Measurements from ENCODE around the gene PCDH18.
A peak's percentile ranks its signal among the peaks of the same experiment; 100 is the strongest.
"Not testable (repeated sequence)": the region's sequence is repeated elsewhere in the genome, so short reads cannot be mapped to it uniquely, and the experiment has no call there.

The PCDH18 gene, protein sequence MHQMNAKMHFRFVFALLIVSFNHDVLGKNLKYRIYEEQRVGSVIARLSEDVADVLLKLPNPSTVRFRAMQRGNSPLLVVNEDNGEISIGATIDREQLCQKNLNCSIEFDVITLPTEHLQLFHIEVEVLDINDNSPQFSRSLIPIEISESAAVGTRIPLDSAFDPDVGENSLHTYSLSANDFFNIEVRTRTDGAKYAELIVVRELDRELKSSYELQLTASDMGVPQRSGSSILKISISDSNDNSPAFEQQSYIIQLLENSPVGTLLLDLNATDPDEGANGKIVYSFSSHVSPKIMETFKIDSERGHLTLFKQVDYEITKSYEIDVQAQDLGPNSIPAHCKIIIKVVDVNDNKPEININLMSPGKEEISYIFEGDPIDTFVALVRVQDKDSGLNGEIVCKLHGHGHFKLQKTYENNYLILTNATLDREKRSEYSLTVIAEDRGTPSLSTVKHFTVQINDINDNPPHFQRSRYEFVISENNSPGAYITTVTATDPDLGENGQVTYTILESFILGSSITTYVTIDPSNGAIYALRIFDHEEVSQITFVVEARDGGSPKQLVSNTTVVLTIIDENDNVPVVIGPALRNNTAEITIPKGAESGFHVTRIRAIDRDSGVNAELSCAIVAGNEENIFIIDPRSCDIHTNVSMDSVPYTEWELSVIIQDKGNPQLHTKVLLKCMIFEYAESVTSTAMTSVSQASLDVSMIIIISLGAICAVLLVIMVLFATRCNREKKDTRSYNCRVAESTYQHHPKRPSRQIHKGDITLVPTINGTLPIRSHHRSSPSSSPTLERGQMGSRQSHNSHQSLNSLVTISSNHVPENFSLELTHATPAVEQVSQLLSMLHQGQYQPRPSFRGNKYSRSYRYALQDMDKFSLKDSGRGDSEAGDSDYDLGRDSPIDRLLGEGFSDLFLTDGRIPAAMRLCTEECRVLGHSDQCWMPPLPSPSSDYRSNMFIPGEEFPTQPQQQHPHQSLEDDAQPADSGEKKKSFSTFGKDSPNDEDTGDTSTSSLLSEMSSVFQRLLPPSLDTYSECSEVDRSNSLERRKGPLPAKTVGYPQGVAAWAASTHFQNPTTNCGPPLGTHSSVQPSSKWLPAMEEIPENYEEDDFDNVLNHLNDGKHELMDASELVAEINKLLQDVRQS

DNA sequence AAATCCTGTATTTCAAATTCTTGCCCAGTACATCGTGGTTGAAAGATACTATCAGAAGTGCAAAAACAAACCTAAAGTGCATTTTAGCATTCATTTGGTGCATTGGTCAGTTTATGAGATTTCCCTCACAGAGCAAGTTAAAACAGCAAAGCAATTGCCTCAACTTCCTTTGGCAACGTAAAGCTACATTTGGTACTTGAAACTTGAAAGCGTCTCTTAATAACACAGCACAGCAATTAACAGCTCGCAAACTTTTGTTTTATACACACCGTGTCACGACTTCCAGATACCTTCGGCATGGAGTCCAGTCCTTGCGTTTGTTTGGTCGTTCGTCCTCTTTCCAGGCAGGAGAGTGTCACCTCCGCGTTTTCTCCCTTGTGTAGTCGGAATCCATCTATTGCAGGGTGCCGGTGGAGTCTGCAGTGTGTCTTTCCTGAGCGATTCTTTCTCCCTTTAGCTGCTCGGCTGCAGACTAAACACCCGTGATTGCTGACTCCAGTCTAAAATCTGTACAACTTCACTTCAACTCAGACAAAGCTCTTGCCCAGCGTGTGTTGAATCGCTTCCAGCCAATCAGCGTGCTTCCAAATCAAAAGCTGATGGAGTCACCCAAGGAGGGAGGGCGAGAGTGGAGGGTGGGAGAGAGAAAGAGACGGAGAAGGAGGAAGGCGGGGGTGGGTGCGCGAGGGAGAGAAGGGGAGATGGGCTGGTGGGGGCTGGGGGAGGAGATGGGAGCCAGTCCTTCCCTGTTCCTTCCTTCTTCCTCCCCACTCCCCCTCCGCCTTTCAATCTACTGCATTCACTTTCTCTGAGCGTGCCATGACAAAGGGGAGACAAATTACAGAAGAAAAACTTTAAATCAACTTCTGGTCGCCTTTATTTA, at the start of gene PCDH18:
Gene PCDH18 (minus strand): TSS at position 509 of the 883 bp plus-strand sequence. CDS start 406 bp downstream, at position 103.
- DNase-seq: peak; percentile 57 to 74

DNA sequence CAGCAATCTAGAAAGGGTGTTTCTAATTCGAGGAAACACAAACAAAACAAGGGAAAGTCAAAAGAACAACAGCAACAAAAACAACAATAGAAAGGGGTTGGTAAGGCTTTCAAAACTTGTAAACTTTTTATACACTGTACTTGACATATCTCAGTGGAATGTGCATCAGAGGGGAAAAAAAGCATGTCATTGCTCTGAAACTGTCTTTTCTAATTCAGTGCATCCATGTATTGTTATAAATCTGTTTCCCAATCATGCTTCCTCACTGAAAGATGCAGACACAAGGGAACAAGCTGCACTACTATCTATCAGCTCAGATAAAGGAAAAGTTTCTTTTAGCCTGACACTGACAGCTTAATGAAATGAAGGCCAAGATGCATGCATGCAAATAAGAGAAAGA, 44.2 kb upstream of the PCDH18 start:
- no peak for DNase-seq

DNA sequence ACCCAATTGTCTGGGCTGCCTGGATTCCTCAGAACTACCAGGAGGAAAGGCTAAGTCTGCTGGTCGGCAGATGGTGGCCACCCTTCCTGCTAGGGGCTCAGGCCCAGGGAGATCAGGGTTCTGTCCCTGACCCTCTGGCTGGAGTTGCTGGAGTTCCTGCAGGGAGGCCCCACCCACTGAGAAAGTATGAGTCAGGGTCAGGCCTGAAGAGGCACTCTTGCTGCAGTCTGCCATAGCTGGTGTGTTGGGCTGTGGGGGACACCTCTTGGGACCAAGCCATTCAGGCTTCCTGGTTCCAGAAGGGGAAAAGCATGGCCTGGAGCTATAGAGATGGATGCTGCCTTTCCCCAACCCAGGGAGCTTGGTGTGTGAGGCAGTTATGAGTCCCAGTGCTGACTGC, 40.4 kb upstream of the PCDH18 start:
- no peak for DNase-seq

DNA sequence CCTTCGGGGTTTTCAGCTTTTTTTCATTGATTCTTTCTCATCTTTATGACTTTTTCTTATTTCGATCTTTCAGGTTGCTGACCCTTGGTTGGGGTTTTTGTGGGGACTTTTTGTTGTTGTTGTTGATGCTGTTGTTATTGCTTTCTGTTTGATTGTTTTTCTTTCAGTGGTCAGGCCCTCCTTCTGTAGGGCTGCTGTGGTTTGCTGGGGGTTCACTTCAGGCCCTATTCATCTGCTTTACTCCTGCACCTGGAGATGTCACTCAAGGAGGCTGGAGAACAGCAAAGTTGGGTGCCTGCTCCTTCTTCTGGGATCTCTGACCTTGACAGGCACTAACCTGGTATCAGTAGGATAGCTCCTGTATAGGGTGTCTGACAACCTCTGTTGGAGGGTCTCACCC, 39.9 kb upstream of the PCDH18 start:
- DNase-seq: no peak

DNA sequence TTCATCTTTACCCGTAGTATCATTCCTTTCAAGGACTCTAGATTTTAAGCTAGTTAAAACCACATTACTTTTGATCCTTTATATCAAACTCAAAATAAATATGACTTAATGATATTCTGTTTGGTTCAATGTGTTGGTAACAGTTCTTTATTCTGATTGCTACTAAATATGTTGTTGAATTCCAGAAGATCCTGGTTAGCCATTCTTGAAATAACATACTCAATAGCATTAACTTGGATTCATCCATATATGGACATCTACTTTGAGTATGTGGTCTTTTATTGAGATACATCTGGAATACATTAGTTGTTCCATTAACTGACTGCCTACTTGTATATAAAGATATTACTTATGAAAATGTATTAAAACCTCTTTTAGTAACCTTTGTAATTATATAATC, 27.5 kb upstream of the PCDH18 start:
- no peak for DNase-seq

DNA sequence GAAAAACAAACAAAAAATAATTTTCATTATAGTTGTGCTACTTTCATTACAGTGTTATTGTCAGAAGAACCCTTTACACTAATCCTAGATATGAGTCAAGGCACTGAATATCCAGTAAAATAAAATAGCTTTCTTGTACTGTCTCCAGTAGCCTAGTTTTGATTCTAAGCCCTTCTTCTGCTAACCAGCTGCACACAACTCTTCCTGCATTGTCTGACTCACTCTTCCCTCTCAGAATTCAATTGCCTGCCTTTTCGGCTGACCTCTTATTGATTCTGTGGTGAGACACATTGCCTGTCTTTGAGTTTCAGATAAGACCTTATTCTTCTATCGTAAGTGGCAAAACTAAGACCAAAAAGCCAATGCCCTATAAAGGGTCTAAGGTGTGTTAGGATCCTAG, 26.7 kb upstream of the PCDH18 start:
- DNase-seq: no peak

DNA sequence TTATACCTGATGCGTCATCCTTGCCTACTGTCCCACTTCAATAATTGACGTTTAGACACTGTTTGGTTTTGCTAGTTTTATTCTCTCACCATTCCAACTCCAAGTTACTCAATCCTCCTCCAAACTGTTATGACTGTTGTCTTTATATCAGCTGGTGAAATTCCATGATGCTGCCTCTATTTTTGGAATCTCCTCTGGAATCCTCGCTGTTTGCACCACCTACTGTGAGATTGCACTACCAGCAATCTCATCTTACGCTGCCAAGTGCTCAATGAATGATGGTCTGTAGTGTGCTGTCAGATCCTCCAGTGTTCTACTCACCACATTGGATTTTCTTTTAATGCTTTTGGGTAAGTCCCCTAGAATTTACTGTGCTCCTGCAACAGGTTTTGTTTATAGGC, 13.2 kb upstream of the PCDH18 start:
- DNase-seq: peak in 1 of 2 donors; percentile 12

DNA sequence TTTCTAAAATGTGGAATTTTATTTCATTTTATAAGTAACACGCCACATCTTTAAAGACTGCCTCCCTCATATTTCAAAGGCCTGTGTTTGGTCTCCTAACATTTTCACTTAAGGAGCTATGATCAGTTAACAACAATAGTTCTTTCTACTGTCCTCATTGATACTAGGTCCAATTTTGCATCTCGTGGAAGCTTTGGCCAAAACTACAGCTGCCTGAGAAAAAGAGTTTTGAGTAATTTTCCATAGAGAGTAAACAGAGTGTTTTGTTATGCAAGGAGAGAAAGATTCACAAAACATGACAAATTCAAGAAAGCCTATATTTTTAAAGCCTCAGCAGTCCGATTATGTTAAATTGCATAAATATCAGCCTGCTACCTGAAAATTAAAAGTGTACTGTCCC, 11.4 kb upstream of the PCDH18 start:
- no peak for DNase-seq

DNA sequence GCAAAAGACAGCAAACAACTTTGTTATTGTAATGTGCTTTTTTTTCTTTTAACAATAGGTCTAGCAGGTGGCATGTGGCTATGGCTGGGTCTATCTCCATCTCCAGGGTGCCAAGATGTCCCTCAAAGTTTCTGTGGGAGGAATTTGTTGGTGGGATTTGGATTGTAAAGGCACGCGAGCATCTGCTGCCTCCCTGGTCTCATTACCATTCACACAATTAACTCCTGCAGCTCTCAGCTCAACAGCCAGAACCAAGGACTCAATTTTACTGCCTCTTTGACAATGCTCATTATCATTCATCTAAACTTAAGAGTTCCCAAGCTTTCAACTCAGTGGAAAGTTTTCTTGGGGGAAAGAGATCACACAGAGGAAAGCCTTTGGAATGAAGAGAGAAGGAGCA, 10.9 kb upstream of the PCDH18 start:
- DNase-seq: no peak

DNA sequence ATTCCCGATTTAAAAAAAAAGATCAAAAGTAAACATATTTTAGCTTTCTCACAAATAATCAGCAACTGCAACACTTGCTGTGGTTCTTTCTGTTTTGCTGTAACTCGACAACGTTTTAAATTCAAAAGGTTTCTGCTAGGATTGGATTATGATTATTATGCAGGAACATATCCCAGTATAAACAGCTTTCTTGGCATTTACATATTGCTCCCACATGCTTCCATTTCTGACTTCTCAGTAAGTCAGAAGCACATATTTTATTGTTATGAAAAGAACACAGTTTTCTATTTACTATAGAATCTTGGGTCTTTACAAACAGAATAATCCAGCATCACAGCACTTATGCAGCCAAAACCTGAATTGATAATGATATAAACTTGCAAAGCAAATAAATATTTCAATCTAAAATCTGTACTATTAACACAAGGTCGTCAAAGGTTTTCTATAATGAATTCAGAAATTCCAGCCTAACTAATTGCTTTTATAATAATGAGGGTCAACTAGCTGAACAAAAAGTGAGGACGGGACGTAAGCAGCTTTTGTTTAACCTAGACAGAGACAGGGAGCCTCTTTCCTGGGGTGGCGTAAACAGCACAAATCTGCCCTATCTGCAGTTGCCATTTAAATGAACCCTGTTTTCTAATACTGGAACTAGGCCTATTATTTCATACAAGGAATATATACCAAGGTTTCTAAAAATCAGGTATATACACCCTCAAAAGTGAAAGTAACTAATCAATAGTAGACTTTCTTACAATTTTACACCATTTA, 9.8 kb upstream of the PCDH18 start:
- peak in 1 of 2 donors; percentile 52 for DNase-seq

DNA sequence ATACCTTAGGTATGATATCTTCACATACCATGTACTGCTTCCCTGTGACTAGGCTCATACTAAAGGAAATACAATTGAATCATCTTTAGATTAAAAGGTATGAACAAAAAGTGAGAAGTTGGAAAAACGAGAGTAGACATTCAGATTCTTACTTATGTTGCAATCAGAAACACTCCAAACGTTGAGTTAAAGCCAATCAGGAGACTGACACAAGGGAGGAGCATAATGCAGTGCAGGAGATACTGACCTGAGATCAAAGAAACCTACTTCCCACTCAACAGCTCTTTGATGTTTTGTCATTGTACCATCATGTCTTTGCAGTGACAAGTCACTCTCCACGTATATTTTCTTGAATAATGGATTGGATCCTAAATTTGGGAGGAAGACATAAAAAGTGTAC, 8.9 kb upstream of the PCDH18 start:
- DNase-seq: no peak

DNA sequence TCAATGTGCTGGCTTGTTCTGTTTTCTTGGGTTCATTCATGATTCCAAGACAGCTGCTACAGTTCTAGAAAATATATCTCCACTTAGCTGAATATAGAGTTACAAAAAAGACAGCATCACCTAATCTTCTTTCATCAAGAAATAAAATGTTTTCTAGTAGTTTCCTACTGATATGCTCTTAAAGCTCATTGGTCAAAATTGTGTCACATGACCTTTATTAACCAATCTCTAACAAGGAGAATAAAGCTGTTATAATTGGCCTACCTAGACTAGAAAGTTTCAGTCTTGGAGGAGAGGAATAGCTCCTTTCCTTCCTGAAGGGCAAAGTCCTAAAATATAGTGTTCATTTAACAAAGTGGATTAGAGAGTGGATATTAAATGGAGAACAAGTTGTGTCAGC, 8.1 kb upstream of the PCDH18 start:
- no peak for DNase-seq

DNA sequence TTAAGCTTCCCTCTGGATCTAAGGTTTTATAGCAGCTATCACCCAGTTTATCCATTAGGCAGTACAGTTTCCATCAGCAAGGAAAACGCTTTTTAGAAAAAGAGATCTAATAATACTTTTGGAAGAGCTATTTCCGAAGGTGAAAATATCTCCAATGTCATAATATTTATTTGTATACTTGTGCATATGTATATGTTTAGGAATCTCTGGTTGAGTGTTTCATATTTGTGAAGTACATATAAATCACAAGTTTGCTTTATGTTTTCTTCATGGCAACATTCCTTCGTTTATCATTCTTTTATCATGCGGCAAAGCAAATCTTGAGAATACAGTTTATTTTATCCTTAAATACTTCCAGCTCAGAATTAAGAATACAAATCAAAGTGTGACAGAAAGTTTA, 6.2 kb upstream of the PCDH18 start:
- DNase-seq: no peak

DNA sequence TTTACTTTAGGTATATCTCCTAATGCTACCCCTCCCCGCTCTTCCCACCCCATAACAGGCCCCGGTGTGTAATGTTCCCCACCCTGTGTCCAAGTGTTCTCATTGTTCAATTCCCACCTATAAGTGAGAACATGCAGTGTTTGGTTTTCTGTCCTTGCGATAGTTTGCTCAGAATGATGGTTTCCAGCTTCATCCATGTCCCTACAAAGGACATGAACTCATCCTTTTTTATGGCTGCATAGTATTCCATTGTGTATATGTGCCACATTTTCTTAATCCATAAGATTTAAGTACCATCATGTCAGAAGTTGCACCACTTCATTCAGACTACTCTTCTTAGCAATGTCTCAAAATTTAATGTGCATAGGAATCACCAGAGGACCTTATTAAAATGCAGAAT, 5.5 kb upstream of the PCDH18 start:
- DNase-seq: not testable (repeated sequence)

DNA sequence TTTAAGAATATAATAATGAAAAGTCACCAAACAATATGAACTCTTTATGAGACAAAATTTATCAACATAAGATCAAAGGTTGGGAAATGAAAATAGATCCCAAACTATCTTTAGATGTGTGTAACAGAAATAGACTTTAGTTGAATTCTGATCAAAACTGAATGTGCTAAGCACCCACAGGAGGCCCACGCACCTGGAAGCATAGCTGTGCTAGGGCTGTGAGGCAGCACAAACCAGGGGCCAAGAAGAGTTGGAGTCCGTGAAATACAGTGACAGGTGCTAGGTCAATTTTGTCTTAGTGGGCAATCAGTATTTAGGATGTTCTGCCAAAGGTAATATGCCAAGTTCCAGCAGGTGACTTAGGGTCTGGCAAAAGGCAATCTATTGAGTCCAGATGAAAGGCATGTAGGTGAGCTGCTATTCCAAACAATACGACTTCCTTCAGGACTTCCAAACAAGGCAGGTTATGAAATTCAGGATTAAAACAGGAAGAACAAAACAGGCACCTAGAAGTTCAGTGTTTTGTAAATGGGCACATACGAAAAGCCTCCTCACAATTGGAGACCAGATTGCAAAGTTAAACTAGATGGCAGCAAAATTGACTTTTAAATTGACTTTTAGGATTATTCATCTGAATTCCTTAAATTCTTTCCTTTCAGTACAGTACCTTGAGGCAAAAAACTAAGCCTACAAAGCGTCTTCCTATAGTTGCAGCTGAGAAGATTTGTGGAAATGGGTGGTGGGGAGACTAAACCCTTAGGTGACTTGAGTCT, 4.7 kb upstream of the PCDH18 start:
- DNase-seq: no peak

DNA sequence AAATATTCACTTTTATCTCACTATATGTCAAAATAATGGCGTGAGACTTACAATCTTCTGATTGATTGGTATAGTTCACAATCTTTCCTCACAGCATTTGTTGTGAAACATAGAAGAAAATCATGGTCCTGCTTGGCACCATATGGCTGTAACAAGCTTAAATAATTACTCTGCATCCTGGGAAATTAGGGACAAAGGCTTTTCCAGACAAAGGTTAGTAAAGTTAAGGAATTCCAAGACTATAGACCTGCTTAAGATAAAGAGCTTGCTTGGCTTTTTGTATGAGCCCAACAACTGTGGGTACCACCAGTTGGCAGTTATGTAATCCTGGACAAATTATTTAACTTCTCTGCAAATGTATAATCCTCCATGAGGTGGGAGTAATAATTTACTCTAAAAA, 3.4 kb upstream of the PCDH18 start:
- DNase-seq: no peak

DNA sequence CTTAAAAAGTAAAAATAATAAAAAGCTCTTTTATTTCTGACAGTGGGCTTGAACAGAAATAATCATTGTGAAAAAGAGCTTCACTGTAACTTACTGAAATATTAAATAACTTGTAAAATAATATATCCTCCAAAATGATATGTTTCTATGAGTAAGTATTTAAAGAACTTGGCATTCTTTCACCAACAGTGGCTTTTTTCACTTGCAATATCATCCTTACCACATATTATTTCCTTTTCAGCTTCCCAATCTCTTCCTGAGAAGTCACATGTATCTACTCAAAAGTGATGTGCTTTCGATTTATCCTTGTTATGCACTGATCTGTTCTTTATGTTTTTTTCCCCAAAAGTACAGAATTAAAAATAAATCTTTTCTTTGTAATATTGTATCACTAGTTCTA, 2.2 kb upstream of the PCDH18 start:
- no peak for DNase-seq

DNA sequence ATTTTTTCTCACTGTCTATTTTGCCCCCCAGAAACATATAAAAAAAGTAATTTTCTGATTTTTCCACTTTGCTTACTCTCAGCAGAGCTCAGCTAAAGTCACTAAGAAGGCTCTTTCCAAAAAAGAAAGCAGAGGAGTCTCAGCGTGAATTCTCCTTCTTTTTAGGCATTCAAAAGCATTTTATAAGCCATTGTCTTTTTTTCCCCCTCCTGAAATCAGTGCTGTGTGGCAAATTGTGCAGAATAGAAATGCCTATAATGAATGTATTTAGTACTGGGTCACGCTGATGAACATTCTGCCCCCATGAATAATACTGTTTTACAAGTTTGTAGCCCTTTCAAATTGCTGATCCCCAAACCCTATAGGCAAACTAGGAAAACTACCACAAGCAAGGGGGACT, 1.6 kb upstream of the PCDH18 start:
- DNase-seq: no peak

DNA sequence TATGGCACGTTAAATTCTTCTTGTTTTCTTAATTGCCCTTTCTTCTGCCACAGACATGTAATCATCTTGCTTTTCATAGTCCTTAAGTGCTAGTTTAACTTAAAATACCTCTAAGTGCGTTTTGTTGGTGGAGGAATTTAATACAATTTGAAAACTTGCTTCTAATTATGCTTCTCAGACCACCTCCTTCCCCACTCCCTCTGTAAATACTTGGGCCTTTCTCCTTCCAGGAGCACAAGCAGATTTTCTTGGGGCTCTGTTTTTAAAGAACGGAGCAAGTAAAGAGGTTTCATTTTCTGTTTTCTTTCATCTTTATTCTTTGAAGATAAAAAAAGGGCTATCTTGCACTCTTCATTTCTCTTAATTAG, 559 bp upstream of the PCDH18 start:
- DNase-seq: no peak

DNA sequence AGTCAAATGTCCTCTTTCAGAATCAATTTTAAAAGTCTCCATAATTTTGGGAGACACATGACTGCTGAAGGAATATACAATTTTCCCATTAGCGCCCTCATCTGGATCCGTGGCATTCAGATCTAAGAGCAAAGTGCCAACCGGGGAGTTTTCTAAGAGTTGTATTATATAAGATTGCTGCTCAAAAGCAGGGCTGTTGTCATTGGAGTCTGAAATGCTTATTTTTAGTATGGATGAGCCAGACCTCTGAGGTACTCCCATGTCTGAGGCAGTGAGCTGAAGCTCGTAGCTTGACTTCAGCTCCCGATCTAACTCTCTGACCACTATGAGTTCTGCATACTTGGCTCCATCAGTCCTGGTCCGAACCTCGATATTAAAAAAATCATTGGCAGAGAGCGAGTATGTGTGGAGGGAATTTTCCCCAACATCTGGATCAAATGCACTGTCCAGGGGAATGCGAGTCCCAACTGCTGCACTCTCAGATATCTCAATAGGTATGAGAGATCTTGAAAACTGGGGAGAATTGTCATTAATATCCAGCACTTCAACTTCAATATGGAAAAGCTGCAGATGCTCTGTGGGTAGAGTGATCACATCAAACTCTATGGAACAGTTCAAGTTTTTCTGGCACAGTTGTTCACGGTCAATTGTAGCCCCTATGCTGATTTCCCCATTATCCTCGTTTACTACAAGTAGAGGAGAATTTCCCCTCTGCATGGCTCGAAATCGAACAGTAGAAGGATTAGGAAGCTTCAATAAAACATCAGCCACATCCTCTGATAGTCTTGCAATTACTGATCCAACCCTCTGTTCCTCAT, 917 bp downstream of the PCDH18 start:
- peak in 1 of 2 donors; percentile 18 for DNase-seq

All from hippocampal formation (tissue), 2 donors.